ENCODE measurements around the gene RARA.

- TF ChIP-seq POLR2AphosphoS5 (IDR thresholded peaks at IDR 0.05; ENCODE audit: borderline replicate concordance, low read depth, low read length) (no peak; the same call in none of the 2 replicates), EZH2 (IDR thresholded peaks at IDR 0.05) (no peak), FOXP2 (optimal IDR thresholded peaks at IDR 0.05; ENCODE audit: control extremely low read depth, extremely low read length, insufficient read depth) (no peak)
Observed at GRCh38 chr17:40303708-40304551, 5.0 kb upstream of the RARA start.
